Lung microvascular endothelial cell (primary cell): ENCODE measurements around the gene HCFC1. TPM values are rescaled to one million over a fixed set of nuclear protein-coding genes. Genes with fewer than 3 reads are reported as not detected.

ENCODE experiments used
- DNase-seq, 2 donors: peaks; one replicate each; pipeline versions ENCODE4 v3.0.0 to v3.0.0-alpha.2; 2010; ENCODE audit warnings: low read depth in 2 of 2
- total RNA-seq: library from RNA; depleted of rRNA; stranded (reverse); fragments of >200 nt; gene quantifications from 2 replicates; pipeline ENCODE4 v1.2.1, GENCODE V29; 2014

The HCFC1 gene
- total RNA-seq, 1 donor from 2014 or later, result 10.3 TPM

- DNase-seq, result no peak
Measured at GRCh38 chrX:153974726-153975286, 3.2 kb upstream of the HCFC1 start.

DNA sequence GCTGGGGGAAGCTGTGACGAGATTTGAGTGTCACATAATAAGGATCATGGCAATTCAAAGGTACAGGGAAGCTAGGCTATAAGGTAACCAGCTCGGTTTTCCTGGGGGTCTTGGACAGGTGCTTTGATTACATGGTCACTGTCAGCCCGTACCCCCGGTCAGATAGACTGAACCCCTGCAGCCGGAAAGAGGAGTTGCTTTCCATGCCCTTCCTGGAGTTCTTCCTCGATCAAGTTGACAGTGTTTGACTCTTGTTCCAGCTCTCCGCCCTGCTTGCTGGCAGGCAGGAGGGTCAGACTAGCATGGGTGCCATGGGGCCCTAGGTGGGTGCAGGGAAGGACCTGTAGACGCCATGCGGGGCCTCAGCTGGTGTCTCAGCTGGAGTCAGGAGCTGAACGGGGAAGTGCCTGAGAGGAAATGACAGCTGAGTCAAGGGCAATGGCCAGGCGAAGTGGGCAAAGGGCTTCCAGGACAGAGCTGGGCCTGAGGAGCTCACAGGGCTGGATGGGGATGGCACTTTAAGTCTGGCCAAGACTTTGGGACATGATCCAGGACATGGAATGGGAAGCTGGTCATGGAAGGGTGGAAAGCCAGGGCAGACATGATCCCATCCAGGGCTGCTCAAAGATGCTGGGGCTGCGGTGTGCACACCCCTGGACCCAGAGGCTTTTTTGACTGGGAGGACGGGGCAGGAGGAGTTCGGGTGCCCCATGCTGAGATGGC, 2.5 kb upstream of the HCFC1 start:
- peak in 1 of 2 donors; percentile 35 for DNase-seq

GRCh38 chrX:153973127-153974002, 1.7 kb upstream of the HCFC1 start:
- DNase-seq, result no peak

DNA sequence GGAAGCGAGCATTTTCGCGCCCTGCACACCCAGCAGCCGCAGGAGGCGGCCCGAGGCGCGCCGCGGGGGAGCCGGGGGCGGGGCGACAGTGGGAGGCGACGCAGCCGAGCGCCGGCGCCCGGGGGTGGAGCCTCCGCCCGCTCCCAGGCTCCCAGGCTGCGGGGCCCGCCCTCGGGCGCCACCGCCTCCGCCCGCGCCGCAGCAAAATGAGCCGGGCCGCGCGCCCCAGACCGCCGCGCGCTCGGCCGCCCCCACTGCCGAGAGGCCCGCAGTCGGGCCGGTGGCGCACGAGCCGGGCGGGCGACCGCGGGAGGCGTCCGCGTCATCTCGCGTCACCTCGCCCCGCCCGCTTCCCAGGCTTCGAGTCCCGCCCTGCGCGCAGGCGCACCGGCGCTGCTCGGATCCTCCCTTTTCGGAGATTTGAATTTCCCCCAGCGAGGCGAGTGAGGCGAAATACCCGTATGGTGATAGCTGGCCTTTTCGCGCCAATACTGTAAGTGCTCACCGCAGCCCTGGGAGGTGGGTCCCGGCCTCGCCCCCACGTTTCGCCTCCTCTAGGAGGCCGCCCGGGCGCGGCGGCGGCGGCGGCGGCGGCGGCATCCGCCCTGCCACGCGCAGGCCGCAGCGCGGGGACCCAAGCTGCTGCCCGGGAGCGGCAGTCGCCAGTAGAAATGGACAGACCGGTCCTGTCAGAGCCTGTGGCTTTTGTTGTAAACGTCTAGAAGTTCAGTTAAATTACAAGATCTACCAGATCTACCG, 929 bp upstream of the HCFC1 start, which contains the start of gene TMEM187:
TMEM187 (plus strand) TSS at position 387 of the 759 bp plus-strand sequence. CDS start 9,309 bp downstream, outside the sequence.
- DNase-seq, result peak; percentile 85 to 91

GRCh38 chrX:153971124-153971449, 531 bp downstream of the HCFC1 start:
- peak; percentile 88 to 90 for DNase-seq

- DNase-seq, result peak; percentile 34 to 59
Measured at GRCh38 chrX:153970357-153971123, 1.1 kb downstream of the HCFC1 start.

- DNase-seq, result no peak
Measured at GRCh38 chrX:153969904-153970356, 1.7 kb downstream of the HCFC1 start.

DNA sequence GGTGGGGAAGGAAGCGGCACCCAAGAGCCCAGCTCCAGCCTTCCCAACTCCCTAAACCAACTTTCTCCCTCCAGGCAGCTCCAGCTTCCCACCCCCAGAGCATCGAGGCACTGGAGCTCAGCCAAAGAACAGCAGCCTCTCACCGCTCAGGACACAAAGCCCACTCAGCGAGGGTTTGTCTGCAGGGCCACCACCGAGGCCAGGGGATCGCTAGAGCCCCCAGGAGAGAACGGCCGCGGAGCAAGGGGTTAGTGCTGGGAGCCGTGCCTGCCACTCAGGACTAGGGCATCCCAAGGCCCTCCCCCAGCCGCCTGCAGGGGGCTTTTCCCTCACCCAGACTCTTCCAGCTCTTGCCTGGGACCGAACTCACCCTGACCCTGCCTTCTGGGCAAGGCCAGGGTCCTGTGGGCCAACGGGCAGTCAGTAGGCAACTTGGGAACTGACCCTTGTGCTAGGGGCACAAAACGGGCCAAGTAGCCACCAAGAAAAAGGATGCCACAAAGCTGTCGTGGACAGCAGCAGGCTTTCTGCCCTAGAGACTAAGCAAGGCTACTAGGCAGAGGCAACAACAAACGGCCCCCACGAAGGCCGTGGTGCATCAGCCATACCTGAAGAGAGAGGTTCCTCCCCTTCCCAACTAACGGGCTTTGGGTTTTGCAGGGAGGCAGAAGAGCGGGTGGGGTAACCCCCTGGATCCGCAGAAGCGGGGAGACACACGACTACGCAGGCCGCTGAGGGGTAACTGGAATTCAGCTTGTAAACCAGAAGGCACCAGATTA, 2.3 kb downstream of the HCFC1 start:
- no peak for DNase-seq

DNA sequence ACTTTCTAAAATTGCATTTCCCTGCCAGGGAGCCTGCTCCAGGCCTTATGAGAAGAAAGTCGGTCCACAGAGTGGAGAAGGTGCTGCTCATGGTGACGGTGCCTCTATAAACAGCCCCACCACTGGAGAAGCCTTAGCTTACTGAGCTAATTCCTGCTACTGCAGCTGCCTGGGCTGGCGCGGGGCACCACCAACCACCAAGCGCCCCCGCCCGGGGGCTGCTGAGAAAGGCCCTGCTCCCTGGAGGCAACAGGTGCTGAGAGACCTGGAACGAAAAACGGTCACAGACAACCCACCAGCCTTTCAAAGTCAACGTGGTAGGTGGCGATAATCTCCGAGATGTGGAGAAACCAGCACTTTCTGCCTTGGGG, 2.9 kb downstream of the HCFC1 start:
- DNase-seq, result no peak

DNA sequence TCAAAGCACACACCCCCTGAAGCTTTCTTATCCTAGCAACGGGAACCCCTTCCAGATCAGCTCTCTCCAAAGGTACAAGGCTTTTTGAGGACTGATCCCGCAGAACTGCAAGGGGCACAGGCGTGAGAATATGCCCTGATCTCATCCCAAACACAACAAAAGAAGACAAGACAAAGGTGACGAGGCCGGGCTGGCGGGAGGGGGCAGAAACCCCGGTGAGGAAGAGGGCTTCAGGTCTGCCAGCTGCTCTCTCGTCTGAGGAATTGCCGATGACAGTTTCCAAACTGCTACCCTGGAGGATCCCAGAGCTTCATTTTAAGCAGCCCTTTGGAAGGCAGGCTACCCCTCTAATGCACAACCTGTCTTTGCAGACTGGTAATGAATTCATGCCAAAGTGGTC, 3.4 kb downstream of the HCFC1 start:
- no peak for DNase-seq

GRCh38 chrX:153967536-153968224, 3.9 kb downstream of the HCFC1 start:
- peak; percentile 35 to 59 for DNase-seq

DNA sequence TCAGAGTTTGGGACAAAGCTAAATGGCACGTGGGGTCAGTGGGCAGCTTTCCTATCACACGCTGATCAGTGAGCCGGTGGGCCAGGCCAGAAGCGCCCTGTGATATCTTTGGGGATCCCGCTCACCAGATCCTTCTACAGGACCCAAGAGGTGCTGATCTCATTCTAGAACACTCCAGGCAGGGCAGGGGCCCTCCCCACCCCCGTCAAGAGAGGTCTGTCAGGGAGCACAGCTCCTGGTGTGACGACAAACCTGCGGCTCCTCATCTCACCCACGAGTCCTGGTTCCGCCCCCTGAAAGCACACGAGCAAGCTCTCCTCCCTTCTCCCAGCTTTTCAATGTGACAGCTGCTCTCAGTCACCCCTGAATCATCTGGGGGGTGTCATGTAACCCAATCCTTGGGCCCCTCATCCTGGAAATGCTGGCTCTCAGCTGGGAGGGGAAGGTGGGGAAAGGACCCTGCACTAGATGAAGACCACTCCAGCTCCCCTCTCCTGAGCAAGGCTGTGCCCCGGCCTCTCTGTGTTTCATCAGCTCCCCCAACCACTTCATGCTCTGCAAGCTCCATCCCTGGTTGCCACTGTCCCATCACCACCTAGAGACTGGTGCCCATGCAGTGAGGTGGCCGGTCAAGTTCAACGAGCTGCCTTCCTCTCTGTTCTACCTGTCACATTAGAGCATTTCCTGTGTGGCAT, 4.6 kb downstream of the HCFC1 start:
- DNase-seq, result no peak

GRCh38 chrX:153966283-153966688, 5.3 kb downstream of the HCFC1 start:
- DNase-seq, result no peak

- DNase-seq, result no peak
Measured at GRCh38 chrX:153965406-153965805, 6.2 kb downstream of the HCFC1 start.

DNA sequence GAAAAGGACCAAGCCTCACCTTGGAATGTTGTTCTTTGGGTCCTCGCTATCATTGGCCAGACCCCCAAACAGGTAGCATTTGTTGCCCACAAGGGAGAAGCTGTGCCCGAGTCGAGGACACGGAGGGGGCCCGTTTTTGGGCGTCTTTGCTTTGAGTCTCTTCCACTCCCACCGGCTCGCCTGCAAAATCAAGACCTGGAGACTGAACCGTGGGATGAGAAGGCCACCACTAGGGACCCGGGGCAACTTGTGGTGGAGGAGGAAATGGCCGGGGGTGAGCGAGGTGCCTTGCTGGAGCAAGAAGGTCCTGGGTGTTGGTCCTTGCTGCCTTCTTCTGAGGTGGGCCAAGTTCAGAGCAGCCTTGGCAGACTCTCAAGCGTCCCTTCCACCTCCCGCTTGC, 7.5 kb downstream of the HCFC1 start:
- DNase-seq, result no peak

DNA sequence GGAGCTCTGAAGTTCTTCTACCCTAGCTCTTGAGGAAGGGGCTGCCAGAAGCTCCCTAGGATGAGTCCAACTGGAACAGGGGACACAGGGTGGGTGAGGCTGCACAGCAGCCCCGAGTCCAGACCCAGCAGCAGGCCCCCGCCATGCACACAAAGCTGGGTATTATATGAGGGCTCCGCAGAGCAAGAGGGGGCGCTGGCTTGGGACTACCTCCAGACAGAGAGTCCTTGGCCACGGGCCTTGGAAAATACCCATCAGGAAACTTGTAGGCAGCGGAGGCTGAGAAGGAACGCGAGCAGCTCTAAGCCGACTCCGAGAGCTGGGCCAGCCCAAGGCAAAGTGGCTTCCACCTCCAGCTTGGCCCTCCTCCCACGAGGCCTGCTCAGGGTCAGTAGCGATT, 8.1 kb downstream of the HCFC1 start:
- DNase-seq, result no peak

GRCh38 chrX:153961292-153961691, 10.3 kb downstream of the HCFC1 start:
- no peak for DNase-seq

DNA sequence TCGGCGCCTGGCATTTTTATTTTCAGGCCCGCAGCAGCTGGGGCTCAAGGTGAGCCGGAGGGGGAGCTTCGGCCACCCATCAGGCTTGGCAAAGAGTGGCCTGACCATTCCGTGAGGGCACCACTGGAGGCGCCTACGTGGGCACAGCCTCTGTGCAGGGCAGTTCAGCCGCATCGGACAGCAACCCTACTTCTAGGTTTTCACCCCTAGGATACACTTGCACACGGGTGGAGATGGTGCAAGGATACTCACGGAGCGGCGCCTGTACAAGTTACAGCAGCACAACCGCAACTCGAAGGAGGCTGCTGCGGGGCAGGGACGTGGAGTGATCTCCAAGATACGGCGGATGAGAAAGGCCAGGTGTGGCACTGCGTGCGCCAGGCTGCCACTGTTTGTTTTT, 10.8 kb downstream of the HCFC1 start:
- DNase-seq, result no peak

GRCh38 chrX:153960077-153960476, 11.5 kb downstream of the HCFC1 start:
- DNase-seq, result no peak
